GM12878 (cell line): ENCODE measurements around the gene TLL1. TPM values are rescaled to one million over a fixed set of nuclear protein-coding genes. Genes with fewer than 3 reads are reported as not detected.

Source experiments
- ATAC-seq: fragments of 200-7000 bp; cut with Tn5 transposase; 3 replicates; pipeline ENCODE4 v1.9.1; 2020; ENCODE audit warnings: mild to moderate bottlenecking, moderate library complexity
- BruUV-seq: library from RNA; stranded (reverse); fragments of 400-500 nt; replicated peaks from 2 replicates; lab custom pipeline; 2021; lab: Mats Ljungman, UMichigan
- CTCF ChIA-PET: fragments of 300-600 bp; sonication (Branson Sonifier 250); formaldehyde crosslinking; extraction: SDS; loops from one replicate; lab custom pipeline; 2021; ENCODE audit warnings: inconsistent platforms; lab: Yijun Ruan, JAX
- POLR2A ChIA-PET: fragments of 350-600 bp; formaldehyde crosslinking; extraction: SDS; loops from one replicate; lab custom pipeline; 2021; ENCODE audit warnings: inconsistent platforms; lab: Charles Lee
- RAD21 ChIA-PET: fragments of 300-600 bp; sonication (Branson Sonifier 250); formaldehyde crosslinking; loops from one replicate; lab custom pipeline; 2023; ENCODE audit warnings: antibody characterized with exemption; ENCODE audit not compliant: unreplicated experiment; lab: Charles Lee
- SMC1A ChIA-PET: fragments of 300-600 bp; sonication (Branson Sonifier 250); formaldehyde crosslinking; loops from one replicate; lab custom pipeline; 2023; ENCODE audit not compliant: unreplicated experiment, uncharacterized antibody; lab: Charles Lee
- DNase-seq: peaks from one replicate; pipeline ENCODE4 v3.0.0-alpha.2; 2011; ENCODE audit warnings: low read depth, low spot score
- FAIRE-seq: peaks from 3 replicates; lab custom pipeline; 2011; peaks lifted over from hg19 to GRCh38; lab: Jason Lieb, UNC
- H2AFZ ChIP-seq: 2 replicates; pipeline ENCODE4 v1.6.0; 2011; ENCODE audit warnings: low read depth, low read length, control low read depth; ENCODE audit not compliant: control insufficient read depth
- H3K27ac ChIP-seq: 2 replicates; pipeline ENCODE4 v1.5.1; 2011; ENCODE audit warnings: control low read depth; ENCODE audit not compliant: control insufficient read depth, insufficient read depth
- H3K27me3 ChIP-seq, 2 experiments: replicated peaks in 1 of 2; 2 replicates each; pipeline versions ENCODE4 v1.6.0 to v1.6.1; 2011; ENCODE audit warnings: low read length in 1 of 2; ENCODE audit not compliant: control insufficient read depth in 2 of 2, insufficient read depth in 2 of 2
- H3K36me3 ChIP-seq, 2 experiments: 2 replicates each; pipeline ENCODE4 v1.5.1; 2011; ENCODE audit warnings: low read length in 1 of 2; ENCODE audit not compliant: control insufficient read depth in 2 of 2, insufficient read depth in 2 of 2
- H3K4me1 ChIP-seq: 2 replicates; pipeline ENCODE4 v1.6.1; 2011; ENCODE audit warnings: mild to moderate bottlenecking, low read length, moderate library complexity, mixed read lengths; ENCODE audit not compliant: control insufficient read depth, insufficient read depth
- H3K4me2 ChIP-seq: 2 replicates; pipeline ENCODE4 v1.6.0; 2011; ENCODE audit warnings: control low read depth; ENCODE audit not compliant: control insufficient read depth, insufficient read depth
- H3K4me3 ChIP-seq: fragments of 200-600 bp; sonication (generic); 2 replicates; pipeline ENCODE4 v1.5.1; 2016
- H3K79me2 ChIP-seq: 2 replicates; pipeline ENCODE4 v1.6.0; 2011; ENCODE audit warnings: low read length; ENCODE audit not compliant: control insufficient read depth, insufficient read depth
- H3K9ac ChIP-seq: 2 replicates; pipeline ENCODE4 v1.8.0; 2011; ENCODE audit warnings: low read length, control low read depth, mixed read lengths; ENCODE audit not compliant: control insufficient read depth, insufficient read depth
- H3K9me3 ChIP-seq: replicated peaks from 3 replicates; pipeline ENCODE4 v1.5.1; 2011; ENCODE audit warnings: mild to moderate bottlenecking, low read length; ENCODE audit not compliant: control insufficient read depth, insufficient read depth
- H4K20me1 ChIP-seq: 2 replicates; pipeline ENCODE4 v1.6.0; 2011; ENCODE audit not compliant: control insufficient read depth, insufficient read depth
- CBX3 ChIP-seq: fragments of 200-600 bp; sonication (generic); IDR thresholded peaks from 2 replicates; pipeline ENCODE4 v1.6.1; 2016; ENCODE audit warnings: low read depth, borderline replicate concordance
- GATAD2B ChIP-seq: fragments of 450-650 bp; conservative IDR thresholded peaks from 2 replicates; pipeline ENCODE4 v1.6.1; 2017; ENCODE audit warnings: low read depth, mild to moderate bottlenecking, moderate library complexity
- HDAC6 ChIP-seq: fragments of 200-600 bp; sonication (generic); IDR thresholded peaks from one replicate; pipeline ENCODE4 v1.8.0; 2017; ENCODE audit warnings: antibody characterized with exemption; ENCODE audit not compliant: unreplicated experiment
- LARP7 ChIP-seq: fragments of 450-650 bp; IDR thresholded peaks from 2 replicates; pipeline ENCODE4 v1.6.1; 2017; ENCODE audit warnings: mild to moderate bottlenecking
- RCOR1 ChIP-seq: conservative IDR thresholded peaks from 2 replicates; pipeline ENCODE4 v1.6.1; 2012; ENCODE audit warnings: low read depth, low read length, improper control_type of control experiment
- SPI1 ChIP-seq: IDR thresholded peaks from 2 replicates; pipeline ENCODE4 v1.6.1; 2011; ENCODE audit warnings: low read depth, mild to moderate bottlenecking, low read length, moderate library complexity, borderline replicate concordance; ENCODE audit not compliant: insufficient read depth
- STAT1 ChIP-seq: fragments of 450-650 bp; conservative IDR thresholded peaks from 2 replicates; pipeline ENCODE4 v1.6.1; 2014; ENCODE audit warnings: antibody characterized with exemption, mild to moderate bottlenecking
- YBX1 ChIP-seq: fragments of 450-650 bp; IDR thresholded peaks from 2 replicates; pipeline ENCODE4 v1.6.1; 2016; ENCODE audit warnings: antibody characterized with exemption
- WGBS: methylation state at CpG from one replicate; pipeline ENCODE4 v1.1.6; 2016; ENCODE audit warnings: low lambda C conversion rate; ENCODE audit not compliant: insufficient replicate concordance, insufficient coverage; ENCODE audit errors: missing lambda C conversion rate; 5-methylcytosine and 5-hydroxymethylcytosine counted together
- in situ Hi-C: fragments of 300-500 bp; cut with MboI; formaldehyde crosslinking; loops from 9 replicates; pipeline ENCODE4 v1.14.3; 2018; ENCODE audit warnings: mixed read lengths
- intact Hi-C: fragments of 100-400 bp; cut with micrococcal nuclease; formaldehyde crosslinking; loops from one replicate; pipeline ENCODE4 v1.14.2; 2022; ENCODE audit not compliant: unreplicated experiment
- polyA plus RNA-seq, 11 experiments: library from polyadenylated mRNA; depleted of rRNA in 4 of 11; unstranded in 6 of 11; stranded (reverse) in 5 of 11; fragments of >200 nt; fragmentation: Nextera tagmentation in 4 of 11; fragmentation: Illumina TruSeq in 1 of 11; extraction: Ambion mirVana in 4 of 11; extraction: Trizol in 1 of 11; gene quantifications; 1 replicate in 1 of 11; 2 replicates in 10 of 11; pipeline versions ENCODE4 v1.2.1 to v1.2.3, GENCODE V29; 2011 to 2016; ENCODE audit warnings: inconsistent platforms in 2 of 11, missing spikeins in 2 of 11, low read depth in 1 of 11
- total RNA-seq, 4 experiments: library from RNA; depleted of rRNA in 3 of 4; stranded (reverse); fragments of >200 nt in 3 of 4; fragmentation: Illumina TruSeq in 1 of 4; extraction: Trizol in 1 of 4; gene quantifications; 2 replicates each; pipeline versions ENCODE4 v1.2.1 to v1.2.3, GENCODE V29; 2013 to 2021
- TF ChIP-seq, protein P1 (sequence below), 3 experiments: IDR thresholded peaks in 2 of 3; conservative IDR thresholded peaks in 1 of 3; 2 replicates each; pipeline ENCODE4 v1.5.1; 2011; ENCODE audit warnings: low read depth in 3 of 3, low read length in 3 of 3, mild to moderate bottlenecking in 3 of 3, control low read depth in 2 of 3, moderate library complexity in 2 of 3, inconsistent platforms in 1 of 3, mixed read lengths in 1 of 3; ENCODE audit not compliant: control insufficient read depth in 2 of 3, insufficient read depth in 1 of 3; ENCODE audit errors: extremely low read depth in 1 of 3
- TF ChIP-seq, protein P2 (sequence below): fragments of 450-650 bp; IDR thresholded peaks from 2 replicates; pipeline ENCODE4 v1.6.1; 2017; ENCODE audit warnings: low read depth, mild to moderate bottlenecking, moderate library complexity
- TF ChIP-seq, protein P3 (sequence below): fragments of 450-650 bp; conservative IDR thresholded peaks from 2 replicates; pipeline ENCODE4 v1.6.1; 2017; ENCODE audit warnings: mild to moderate bottlenecking, moderate library complexity

Gene TLL1
- total and polyA plus RNA-seq, 10 of the 15 experiments (the other 5 are each of a cell fraction or from before 2014, with no cell fraction given): 0.02 to 0.31 (median 0.05) TPM; not detected in 2

DNA sequence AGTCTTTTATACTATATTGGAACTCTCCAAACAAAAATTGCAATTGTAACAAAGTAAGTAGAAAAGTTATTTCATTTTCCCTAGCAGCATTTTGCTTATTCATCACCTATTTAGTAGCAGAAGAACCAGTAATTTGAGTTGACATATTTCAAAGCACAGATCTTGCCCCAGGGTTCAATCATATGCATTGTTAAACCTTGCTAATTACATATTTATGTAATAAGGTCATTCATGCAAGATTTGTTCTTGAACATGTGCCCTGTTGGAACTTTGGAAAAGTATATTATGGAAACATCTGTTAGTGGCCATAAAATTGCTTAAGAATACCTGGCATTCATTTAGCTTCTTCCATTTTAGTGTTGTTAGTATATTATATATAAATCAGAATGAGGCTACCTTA is 191.7 kb downstream of the TLL1 start (continued):
- no peak for TF ChIP-seq RCOR1
- no peak for TF ChIP-seq STAT1
- no peak for TF ChIP-seq SPI1
- TF ChIP-seq, protein P1, sequence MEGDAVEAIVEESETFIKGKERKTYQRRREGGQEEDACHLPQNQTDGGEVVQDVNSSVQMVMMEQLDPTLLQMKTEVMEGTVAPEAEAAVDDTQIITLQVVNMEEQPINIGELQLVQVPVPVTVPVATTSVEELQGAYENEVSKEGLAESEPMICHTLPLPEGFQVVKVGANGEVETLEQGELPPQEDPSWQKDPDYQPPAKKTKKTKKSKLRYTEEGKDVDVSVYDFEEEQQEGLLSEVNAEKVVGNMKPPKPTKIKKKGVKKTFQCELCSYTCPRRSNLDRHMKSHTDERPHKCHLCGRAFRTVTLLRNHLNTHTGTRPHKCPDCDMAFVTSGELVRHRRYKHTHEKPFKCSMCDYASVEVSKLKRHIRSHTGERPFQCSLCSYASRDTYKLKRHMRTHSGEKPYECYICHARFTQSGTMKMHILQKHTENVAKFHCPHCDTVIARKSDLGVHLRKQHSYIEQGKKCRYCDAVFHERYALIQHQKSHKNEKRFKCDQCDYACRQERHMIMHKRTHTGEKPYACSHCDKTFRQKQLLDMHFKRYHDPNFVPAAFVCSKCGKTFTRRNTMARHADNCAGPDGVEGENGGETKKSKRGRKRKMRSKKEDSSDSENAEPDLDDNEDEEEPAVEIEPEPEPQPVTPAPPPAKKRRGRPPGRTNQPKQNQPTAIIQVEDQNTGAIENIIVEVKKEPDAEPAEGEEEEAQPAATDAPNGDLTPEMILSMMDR (IDR thresholded peaks at IDR 0.05 in 2 of 3, conservative IDR thresholded peaks at IDR 0.05 in 1 of 3; ENCODE audit: control insufficient read depth in 2 of 3, extremely low read depth in 1 of 3, insufficient read depth in 1 of 3, low read depth in 3 of 3, low read length in 3 of 3): no peak
- no peak for TF ChIP-seq HDAC6
- no peak for TF ChIP-seq CBX3
- no peak for TF ChIP-seq GATAD2B

DNA sequence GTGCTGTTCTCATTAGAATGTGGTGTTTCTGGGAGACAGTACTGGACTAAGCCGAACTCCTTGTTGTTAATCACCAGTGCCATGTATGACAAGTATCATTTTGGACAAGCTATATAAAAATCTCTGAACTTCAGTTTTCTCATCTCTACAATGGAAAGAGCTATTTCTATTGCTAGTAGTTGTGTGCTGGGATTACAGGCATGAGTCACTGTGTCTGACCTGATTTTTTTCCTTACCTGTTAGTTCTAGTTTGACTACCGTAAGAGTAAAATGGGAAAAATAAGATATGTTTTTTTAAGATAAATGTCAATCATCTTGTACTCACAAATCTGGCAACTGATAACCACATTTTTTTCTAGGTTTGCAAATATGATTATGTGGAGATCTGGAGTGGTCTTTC is 192.3 kb downstream of the TLL1 start:
- no peak overlapping the region for H3K4me2 ChIP-seq
- in situ Hi-C loops: no loop called here
- TF ChIP-seq GATAD2B (no peak), LARP7 (no peak), YBX1 (no peak)
- TF ChIP-seq, protein P2, sequence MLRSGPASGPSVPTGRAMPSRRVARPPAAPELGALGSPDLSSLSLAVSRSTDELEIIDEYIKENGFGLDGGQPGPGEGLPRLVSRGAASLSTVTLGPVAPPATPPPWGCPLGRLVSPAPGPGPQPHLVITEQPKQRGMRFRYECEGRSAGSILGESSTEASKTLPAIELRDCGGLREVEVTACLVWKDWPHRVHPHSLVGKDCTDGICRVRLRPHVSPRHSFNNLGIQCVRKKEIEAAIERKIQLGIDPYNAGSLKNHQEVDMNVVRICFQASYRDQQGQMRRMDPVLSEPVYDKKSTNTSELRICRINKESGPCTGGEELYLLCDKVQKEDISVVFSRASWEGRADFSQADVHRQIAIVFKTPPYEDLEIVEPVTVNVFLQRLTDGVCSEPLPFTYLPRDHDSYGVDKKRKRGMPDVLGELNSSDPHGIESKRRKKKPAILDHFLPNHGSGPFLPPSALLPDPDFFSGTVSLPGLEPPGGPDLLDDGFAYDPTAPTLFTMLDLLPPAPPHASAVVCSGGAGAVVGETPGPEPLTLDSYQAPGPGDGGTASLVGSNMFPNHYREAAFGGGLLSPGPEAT: no peak
- TF ChIP-seq, protein P3, sequence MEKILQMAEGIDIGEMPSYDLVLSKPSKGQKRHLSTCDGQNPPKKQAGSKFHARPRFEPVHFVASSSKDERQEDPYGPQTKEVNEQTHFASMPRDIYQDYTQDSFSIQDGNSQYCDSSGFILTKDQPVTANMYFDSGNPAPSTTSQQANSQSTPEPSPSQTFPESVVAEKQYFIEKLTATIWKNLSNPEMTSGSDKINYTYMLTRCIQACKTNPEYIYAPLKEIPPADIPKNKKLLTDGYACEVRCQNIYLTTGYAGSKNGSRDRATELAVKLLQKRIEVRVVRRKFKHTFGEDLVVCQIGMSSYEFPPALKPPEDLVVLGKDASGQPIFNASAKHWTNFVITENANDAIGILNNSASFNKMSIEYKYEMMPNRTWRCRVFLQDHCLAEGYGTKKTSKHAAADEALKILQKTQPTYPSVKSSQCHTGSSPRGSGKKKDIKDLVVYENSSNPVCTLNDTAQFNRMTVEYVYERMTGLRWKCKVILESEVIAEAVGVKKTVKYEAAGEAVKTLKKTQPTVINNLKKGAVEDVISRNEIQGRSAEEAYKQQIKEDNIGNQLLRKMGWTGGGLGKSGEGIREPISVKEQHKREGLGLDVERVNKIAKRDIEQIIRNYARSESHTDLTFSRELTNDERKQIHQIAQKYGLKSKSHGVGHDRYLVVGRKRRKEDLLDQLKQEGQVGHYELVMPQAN: no peak
- BruUV-seq: no TSS peak
- 85% methylated on average over 2 of the region's 2 CpGs for WGBS
- no peaks in the 10 kb centered on the region for H3K27me3 ChIP-seq
- no peak for FAIRE-seq
- no peaks in the 10 kb centered on the region for H3K9me3 ChIP-seq
- intact Hi-C loops: no loop called here
- ChIA-PET RAD21 (interaction anchor here (0.6 kb wide), 1 partner anchor 527 kb away, joined by 3 read pairs; no protein-coding TSS in a partner anchor), CTCF (interaction anchor here (1.1 to 3.0 kb wide), 3 partner anchors 10 to 27 kb away, joined by 3 to 8 read pairs (median 3); no protein-coding TSS in a partner anchor), POLR2A (interaction anchor here (0.6 kb wide), 1 partner anchor 15 kb away, joined by 3 read pairs; no protein-coding TSS in a partner anchor), SMC1A (interaction anchor here (1.3 to 1.6 kb wide), 5 partner anchors 7 to 57 kb away, joined by 3 to 4 read pairs (median 3); no protein-coding TSS in a partner anchor)
- H3K4me1 ChIP-seq: no peaks in the 10 kb centered on the region
- no peak for DNase-seq
- no peak for ATAC-seq
- H3K79me2 ChIP-seq: no peaks in the 10 kb centered on the region
- H3K9ac ChIP-seq: no peak overlapping the region
- H3K36me3 ChIP-seq: no peaks in the 10 kb centered on the region
- H4K20me1 ChIP-seq: no peaks in the 10 kb centered on the region
- no peak overlapping the region for H3K4me3 ChIP-seq
- no peak overlapping the region for H3K27ac ChIP-seq
- no peak overlapping the region for H2AFZ ChIP-seq
